Neural crest cell (in vitro differentiated cells): Measurements from ENCODE around the gene APP. TPM values are rescaled to one million over a fixed set of nuclear protein-coding genes. Genes with fewer than 3 reads are reported as not detected.
A peak's percentile ranks its signal among the peaks of the same experiment; 100 is the strongest.

Experiments
- DNase-seq: peaks from one replicate; pipeline ENCODE4 v3.0.0; 2021; ENCODE audit warnings: low read depth, mixed read lengths, low spot score
- H3K27ac Mint-ChIP-seq: one replicate; pipeline ENCODE4 v1.8.0; 2021; ENCODE audit warnings: mild to moderate bottlenecking, mixed read lengths; ENCODE audit not compliant: unreplicated experiment
- H3K27me3 Mint-ChIP-seq: 2 replicates; pipeline ENCODE4 v1.8.0; 2021; ENCODE audit warnings: low read depth, mild to moderate bottlenecking, mixed read lengths
- H3K36me3 Mint-ChIP-seq: 2 replicates; pipeline ENCODE4 v1.8.0; 2021; ENCODE audit warnings: low read depth, mild to moderate bottlenecking, mixed read lengths
- H3K4me1 Mint-ChIP-seq: 2 replicates; pipeline ENCODE4 v1.8.0; 2021; ENCODE audit warnings: mixed read lengths
- H3K4me3 Mint-ChIP-seq: one replicate; pipeline ENCODE4 v1.8.0; 2021; ENCODE audit warnings: mild to moderate bottlenecking, mixed read lengths
- H3K9me3 Mint-ChIP-seq: 2 replicates; pipeline ENCODE4 v1.8.0; 2021; ENCODE audit warnings: mixed read lengths
- CTCF ChIP-seq: fragments of 200-600 bp; sonication (generic); conservative IDR thresholded peaks from 2 replicates; pipeline ENCODE4 v1.5.0; 2021; ENCODE audit warnings: antibody characterized with exemption, mild to moderate bottlenecking
- total RNA-seq: library from RNA; stranded (reverse); gene quantifications from 2 replicates; pipeline ENCODE4 v1.2.1, GENCODE V29; 2021

Gene APP
- total RNA-seq, 1 donor from 2014 or later: 254 TPM

GRCh38 chr21:25942135-25942534 is 228.4 kb downstream of the APP start:
- H3K27ac Mint-ChIP-seq: no peak overlapping the region
- peaks cover 28% of the 10 kb centered on the region for H3K36me3 Mint-ChIP-seq
- H3K9me3 Mint-ChIP-seq: no peaks in the 10 kb centered on the region
- no peak for TF ChIP-seq CTCF
- H3K4me1 Mint-ChIP-seq: peaks cover 4% of the 10 kb centered on the region
- no peak overlapping the region for H3K4me3 Mint-ChIP-seq
- DNase-seq: no peak
- H3K27me3 Mint-ChIP-seq: no peaks in the 10 kb centered on the region

- TF ChIP-seq CTCF: no peak
- Mint-ChIP-seq H3K27me3 (no peaks in the 10 kb centered on the region), H3K4me1 (peaks cover 12% of the 10 kb centered on the region), H3K4me3 (no peak overlapping the region), H3K36me3 (peaks cover 16% of the 10 kb centered on the region), H3K27ac (no peak overlapping the region), H3K9me3 (peaks cover 2% of the 10 kb centered on the region)
- no peak for DNase-seq
Observed at GRCh38 chr21:25939396-25939761, 231.2 kb downstream of the APP start.

DNA sequence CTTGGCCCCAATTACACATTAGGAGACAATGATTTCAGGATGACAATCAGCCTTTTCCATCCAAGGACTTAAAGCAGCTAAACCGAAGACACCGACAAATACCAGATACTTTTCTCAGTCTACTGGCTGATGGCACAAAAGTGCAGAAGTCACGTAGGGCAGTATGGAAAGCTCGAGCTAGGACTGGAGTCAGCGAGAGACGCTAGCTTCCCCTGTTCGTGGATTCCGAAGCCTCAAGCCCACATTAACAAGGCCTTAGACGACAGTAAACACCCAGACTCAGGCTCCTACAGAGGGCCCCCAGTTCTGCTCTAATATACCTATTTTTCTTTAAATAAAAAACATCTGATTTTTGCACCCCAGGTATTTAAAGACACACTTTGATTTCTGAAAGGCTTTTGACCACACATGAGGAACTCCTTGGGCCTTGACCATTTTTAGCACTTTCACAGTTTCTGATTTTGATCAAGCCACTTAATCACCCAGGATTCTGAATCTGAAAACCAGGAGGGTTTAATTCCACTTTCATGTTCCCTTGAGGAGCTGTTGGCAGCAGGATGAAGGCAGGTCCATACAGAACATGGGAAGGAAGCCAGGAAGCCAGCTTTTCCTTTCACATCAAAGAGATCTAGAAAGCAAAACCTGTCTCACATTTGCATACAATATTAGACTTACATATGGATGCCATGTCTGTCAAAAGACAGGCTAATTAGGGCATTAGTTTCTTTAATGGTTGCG is 231.7 kb downstream of the APP start:
- Mint-ChIP-seq H3K27ac (peak overlapping the region; percentile 75), H3K27me3 (no peaks in the 10 kb centered on the region), H3K36me3 (peaks cover 16% of the 10 kb centered on the region), H3K4me3 (no peak overlapping the region), H3K9me3 (peaks cover 2% of the 10 kb centered on the region), H3K4me1 (peaks cover 12% of the 10 kb centered on the region)
- no peak for DNase-seq
- TF ChIP-seq CTCF: no peak

DNA sequence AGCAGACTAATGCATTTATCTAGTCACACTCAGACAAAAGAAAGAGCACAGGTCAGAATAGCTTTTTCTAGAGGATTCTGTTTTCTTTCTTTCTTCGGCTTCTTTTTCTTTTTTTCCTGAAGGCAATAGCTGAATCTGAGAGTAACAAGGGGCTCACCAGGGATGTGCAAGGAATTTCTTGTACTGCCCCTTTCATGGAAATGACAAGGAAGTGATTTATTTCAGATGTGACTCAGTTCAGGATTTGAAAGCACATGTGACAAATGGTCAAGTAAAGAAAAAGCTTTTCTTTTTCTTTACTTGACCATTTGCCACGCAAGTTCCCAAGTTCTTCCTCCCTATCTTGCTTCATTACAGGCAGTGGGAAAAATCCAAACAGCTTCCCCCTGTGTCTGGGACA is 233.8 kb downstream of the APP start:
- Mint-ChIP-seq H3K27ac (peak overlapping the region; percentile 3), H3K9me3 (peaks cover 2% of the 10 kb centered on the region), H3K4me3 (no peak overlapping the region), H3K27me3 (no peaks in the 10 kb centered on the region), H3K36me3 (peaks cover 14% of the 10 kb centered on the region), H3K4me1 (peaks cover 12% of the 10 kb centered on the region)
- DNase-seq: no peak
- no peak for TF ChIP-seq CTCF

DNA sequence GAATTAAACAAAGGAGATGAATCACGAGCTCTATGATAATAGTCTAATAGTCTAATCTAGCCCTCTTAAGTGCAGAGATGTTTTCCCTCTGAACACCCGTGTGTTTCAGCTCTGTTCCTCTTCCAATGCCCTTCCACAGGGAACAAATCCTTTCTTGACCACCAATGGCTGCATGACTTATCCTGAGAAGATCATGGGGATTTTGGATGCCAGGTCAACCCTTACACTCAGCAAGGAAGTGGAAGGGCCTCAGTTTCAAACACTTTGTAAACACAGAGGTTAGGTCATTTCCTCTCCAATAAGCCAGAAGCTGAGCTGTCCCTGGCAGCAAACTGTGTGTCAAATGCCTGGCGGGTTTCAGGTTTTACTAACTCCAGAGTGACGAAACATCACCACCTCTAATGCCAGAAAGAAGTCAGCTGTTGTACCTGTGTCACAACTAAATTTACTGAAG is 235.8 kb downstream of the APP start:
- no peaks in the 10 kb centered on the region for H3K27me3 Mint-ChIP-seq
- peaks cover 2% of the 10 kb centered on the region for H3K9me3 Mint-ChIP-seq
- no peak overlapping the region for H3K4me3 Mint-ChIP-seq
- peaks cover 14% of the 10 kb centered on the region for H3K36me3 Mint-ChIP-seq
- TF ChIP-seq CTCF: no peak
- H3K4me1 Mint-ChIP-seq: peaks cover 31% of the 10 kb centered on the region
- DNase-seq: no peak
- no peak overlapping the region for H3K27ac Mint-ChIP-seq
